GM18519 (cell line): ENCODE measurements around the gene DMD.

Experiments used
- ATAC-seq: cut with Tn5 transposase; IDR thresholded peaks from one replicate; pipeline ENCODE4 v1.9.1; 2021; ENCODE audit warnings: mild to moderate bottlenecking, moderate library complexity; ENCODE audit not compliant: unreplicated experiment, low FRiP score

The DMD gene

GRCh38 chrX:31280580-31280979 lies 1930.8 kb downstream of the DMD start:
- ATAC-seq = no peak

GRCh38 chrX:31279359-31279758 lies 1932.0 kb downstream of the DMD start:
- no peak for ATAC-seq

GRCh38 chrX:31272472-31272775 lies 1938.9 kb downstream of the DMD start:
- ATAC-seq = no peak

- no peak for ATAC-seq
These were observed 1939.5 kb downstream of the DMD start for GRCh38 chrX:31271615-31272471.

- no peak for ATAC-seq
These were observed 1941.4 kb downstream of the DMD start for GRCh38 chrX:31269914-31270313.

GRCh38 chrX:31268359-31268758 lies 1943.0 kb downstream of the DMD start:
- no peak for ATAC-seq

- peak; percentile 63 for ATAC-seq
These were observed 1944.9 kb downstream of the DMD start for GRCh38 chrX:31266203-31267076.

GRCh38 chrX:31265383-31265782 lies 1946.0 kb downstream of the DMD start:
- ATAC-seq = no peak

GRCh38 chrX:31260351-31260750 lies 1951.0 kb downstream of the DMD start:
- ATAC-seq = no peak

- no peak for ATAC-seq
These were observed 1953.2 kb downstream of the DMD start for GRCh38 chrX:31258166-31258565.

- no peak for ATAC-seq
These were observed 1955.9 kb downstream of the DMD start for GRCh38 chrX:31255310-31256033.

GRCh38 chrX:31252133-31252532 lies 1959.2 kb downstream of the DMD start:
- no peak for ATAC-seq

GRCh38 chrX:31251336-31251735 lies 1960.0 kb downstream of the DMD start:
- ATAC-seq = no peak

- ATAC-seq = no peak
These were observed 1965.6 kb downstream of the DMD start for GRCh38 chrX:31245714-31246113.

GRCh38 chrX:31243804-31244203 lies 1967.5 kb downstream of the DMD start:
- no peak for ATAC-seq

GRCh38 chrX:31240982-31241381 lies 1970.4 kb downstream of the DMD start:
- no peak for ATAC-seq

GRCh38 chrX:31237189-31237588 lies 1974.2 kb downstream of the DMD start:
- ATAC-seq = peak; percentile 50

- ATAC-seq = peak; percentile 36
These were observed 1975.1 kb downstream of the DMD start for GRCh38 chrX:31236231-31236630.

GRCh38 chrX:31233941-31234496 lies 1977.3 kb downstream of the DMD start:
- no peak for ATAC-seq

GRCh38 chrX:31232506-31232905 lies 1978.8 kb downstream of the DMD start:
- no peak for ATAC-seq

- ATAC-seq = peak; percentile 86
These were observed 1982.4 kb downstream of the DMD start for GRCh38 chrX:31228909-31229308.
